Superior temporal gyrus (tissue), 1 donor: ENCODE results near the gene TBC1D7.

Source experiments
- DNase-seq: peaks from one replicate; pipeline ENCODE4 v3.0.0-alpha.2; 2016; ENCODE audit errors: extremely low spot score

Gene TBC1D7

DNA sequence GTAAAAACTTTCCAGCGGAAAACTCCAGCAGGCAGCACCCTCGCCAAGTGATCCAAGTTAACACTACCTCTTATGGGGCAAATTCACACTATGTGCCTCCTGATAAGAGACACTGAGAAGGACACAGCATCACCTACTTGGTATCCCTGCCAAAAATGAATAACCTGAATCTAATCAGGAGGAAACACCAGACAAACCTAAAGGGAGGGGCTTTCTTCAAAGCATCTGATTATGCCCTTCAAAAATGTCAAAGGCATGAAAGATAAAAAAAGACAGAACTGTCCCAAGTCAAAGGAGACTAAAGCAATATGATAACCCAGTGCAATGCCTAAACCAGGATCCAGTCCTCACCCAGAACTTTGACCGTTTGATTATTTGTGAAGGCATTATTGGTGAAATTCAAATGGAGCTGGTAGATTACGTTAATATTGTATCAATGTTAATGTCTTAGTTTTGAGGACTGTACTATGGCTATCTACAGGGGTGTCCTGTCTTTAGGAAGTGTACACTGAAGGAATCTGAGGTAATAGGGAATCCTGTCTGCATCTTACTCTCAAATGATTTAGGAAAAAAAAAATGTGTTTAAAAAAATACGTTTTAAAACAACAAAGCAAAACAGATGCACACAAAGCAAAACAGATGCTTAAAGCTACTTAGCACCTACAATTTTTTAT is 8.3 kb downstream of the TBC1D7 start:
- no peak for DNase-seq

DNA sequence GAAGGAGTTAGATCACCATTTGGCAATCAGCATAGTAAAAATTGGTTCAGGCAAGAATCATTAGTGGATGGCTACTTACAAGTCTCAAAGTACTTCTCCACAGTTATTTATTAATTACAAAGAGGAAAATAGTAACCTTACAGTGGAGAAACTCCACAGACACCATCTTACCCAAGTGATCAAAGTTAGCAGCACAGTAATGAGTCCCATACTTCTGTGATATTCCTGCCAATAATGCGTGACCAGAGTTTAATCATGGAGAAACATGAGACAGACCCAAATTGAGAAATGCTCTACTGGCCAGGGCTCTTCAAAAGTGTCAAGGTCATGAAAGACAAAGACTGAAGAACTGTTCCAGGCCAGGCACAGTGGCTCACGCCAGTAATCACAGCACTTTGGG is 9.5 kb downstream of the TBC1D7 start:
- no peak for DNase-seq

DNA sequence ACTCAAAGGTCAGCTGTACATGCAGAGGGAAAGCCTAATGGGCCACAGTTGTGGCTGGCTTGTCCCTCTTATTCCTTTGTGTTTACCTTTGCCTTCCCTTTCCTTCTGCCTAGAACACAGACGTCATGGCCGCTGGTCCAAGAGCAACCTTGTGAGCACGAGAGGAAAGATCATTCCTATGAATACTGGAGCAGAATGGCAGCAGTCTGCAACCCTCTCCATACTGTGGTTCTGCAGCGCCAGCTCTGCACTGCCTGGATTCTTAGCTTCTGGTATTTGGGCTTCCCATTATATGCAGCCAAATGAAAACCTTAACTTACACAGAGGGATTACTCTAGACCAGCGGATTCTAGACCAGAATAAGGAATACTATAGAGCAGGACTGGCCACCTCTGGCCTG is 12.4 kb downstream of the TBC1D7 start:
- no peak for DNase-seq

DNA sequence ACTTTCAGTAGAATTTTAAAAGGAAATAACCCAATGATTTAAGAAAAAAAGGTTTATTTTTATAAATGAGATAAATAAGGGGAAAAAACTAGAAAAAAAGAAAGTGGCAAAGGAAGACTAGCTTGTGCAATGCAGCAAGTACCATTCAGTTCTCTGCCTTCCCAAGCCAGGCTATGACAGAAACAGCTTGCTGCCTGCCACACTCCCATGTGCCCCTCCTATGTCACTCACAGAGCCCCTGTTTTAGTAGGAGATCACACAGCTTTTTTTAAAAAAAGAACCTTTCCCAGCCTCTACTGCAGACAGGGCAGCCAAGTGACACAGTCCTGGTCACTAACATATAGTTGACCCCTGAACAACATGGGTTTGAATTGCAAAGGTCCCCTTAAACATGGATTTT is 13.5 kb downstream of the TBC1D7 start:
- no peak for DNase-seq

DNA sequence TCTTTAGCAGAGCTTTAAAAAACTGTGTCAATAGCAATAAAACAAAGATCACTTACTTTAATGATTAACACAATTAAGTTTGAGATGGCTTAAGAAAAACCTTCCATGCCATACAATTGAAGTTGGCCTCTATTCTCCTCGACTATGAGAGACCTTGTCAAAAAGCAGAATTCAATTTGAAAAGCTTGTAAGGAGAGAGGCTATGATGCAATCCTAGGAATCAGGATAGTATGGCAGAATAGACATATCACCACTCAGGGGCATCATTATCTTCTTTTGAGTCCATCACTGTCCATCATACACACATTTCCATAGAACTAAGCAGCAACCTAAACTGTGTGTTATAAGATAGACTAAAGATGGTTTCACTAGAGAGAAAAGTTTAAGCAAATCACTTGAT is 17.2 kb downstream of the TBC1D7 start:
- DNase-seq: no peak

- no peak for DNase-seq
These were observed 20.0 kb downstream of the TBC1D7 start for GRCh38 chr6:13308332-13308731.

DNA sequence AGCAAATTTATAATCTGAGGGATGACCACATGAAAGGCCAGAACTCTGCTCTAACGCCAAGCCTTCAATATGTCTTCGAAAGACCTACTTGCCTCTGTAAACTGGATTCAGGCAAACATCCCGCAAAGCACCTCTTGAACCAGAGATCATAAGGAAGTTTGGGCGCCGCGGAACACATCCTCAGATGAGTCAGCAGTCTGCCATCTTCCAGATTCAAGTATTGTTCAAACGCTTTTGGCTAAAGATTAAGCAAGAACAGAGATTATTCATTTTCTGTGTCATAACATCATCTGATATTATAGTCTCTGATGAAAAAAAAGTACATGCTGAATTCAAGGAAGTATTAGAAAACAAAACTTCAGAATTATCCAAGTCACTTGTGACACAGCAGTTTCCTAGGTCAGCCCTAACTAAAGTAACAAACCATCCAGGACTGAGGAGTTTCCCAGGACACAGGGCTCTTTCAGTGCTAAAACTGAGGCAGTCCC is 20.8 kb downstream of the TBC1D7 start:
- DNase-seq: no peak

DNA sequence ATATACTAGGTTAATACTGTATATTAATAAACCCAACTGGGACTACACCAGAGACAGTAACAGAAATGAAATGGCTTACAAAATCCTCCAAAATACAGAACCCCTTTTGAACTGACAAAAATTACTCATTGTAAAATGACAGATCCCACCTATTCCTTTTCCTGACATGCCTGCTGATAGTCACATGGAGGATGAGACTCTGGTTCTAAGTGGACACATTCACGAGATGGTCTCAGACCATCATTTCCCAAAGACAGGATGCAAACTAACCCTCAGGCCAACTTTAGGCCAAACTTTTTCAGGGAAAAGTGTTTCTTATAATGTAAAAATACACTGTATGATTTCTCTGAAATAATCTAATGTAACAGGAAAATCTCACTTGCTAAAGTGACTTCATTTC is 22.5 kb downstream of the TBC1D7 start:
- no peak for DNase-seq

DNA sequence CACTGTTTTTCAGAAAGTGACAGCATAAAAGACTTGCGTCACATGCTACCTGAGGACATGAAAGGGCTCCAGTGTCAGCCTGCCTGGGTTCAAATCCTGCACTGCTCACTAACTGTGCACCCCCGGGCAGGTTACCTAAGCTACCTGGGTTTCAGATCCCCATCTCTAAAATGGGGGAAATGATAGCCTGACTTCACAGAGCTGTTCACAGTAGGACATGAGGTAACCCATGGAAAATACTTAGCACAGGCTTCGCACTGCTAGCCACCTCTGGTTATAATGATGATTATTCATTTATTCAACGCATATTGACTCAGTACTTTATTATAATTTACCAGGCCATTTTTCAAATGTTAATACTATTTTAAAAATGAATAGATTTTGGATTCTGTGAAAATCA is 23.0 kb downstream of the TBC1D7 start:
- DNase-seq: no peak

DNA sequence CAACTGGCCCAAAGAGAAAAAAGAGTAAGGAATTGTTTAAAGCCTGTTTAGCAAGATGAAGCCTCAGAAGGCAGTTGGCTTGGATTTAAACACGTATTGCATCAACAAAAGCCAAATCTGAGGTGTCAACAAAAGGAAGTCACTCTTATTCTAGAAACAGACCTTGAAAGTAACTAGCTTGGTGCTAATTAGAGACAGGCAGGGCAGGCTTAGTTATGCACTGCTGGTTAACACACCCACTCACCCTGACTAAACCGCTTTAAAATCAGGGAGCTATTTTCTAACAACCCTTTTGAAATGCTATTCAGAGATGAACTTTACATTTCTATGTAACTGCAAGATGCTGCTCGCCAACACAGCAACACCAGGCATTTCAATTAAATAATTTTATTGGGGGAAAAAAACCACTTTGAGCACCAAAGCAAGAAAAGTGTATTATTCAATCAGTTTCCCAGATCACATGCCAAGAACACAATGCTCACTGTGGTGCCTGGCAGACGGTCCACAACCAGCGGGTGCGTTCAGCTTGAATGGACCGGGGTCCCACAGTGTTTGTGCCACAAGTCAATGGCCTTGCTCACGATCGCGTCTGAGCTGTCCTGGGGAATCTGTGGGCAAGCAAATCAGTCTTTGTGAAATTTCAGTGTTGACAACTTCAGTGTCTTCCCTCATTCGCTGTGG is 23.6 kb downstream of the TBC1D7 start:
- peak; percentile 79 for DNase-seq

- no peak for DNase-seq
These were observed 24.2 kb downstream of the TBC1D7 start for GRCh38 chr6:13304101-13304500.

DNA sequence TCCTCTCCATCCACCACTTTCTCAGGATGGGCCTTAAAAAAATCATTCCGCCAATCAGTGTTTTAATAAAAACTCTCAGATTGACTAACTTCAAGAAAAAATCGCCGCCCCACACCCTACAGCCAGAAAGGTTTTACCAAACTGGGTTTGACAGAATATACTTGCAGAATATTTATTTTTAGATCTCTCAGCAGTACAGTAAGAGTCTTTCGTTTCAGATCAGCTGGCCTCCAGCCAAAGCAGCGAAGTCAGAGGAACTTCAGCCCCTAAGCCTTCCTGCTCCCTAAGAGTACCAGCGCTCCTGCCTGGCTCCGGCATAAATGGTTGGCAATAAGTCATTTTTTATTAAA is 24.7 kb downstream of the TBC1D7 start:
- peak; percentile 72 for DNase-seq

- DNase-seq: peak; percentile 81
These were observed 25.3 kb downstream of the TBC1D7 start for GRCh38 chr6:13302751-13303667.

- DNase-seq: peak; percentile 80
These were observed 26.0 kb downstream of the TBC1D7 start for GRCh38 chr6:13302291-13302690.

DNA sequence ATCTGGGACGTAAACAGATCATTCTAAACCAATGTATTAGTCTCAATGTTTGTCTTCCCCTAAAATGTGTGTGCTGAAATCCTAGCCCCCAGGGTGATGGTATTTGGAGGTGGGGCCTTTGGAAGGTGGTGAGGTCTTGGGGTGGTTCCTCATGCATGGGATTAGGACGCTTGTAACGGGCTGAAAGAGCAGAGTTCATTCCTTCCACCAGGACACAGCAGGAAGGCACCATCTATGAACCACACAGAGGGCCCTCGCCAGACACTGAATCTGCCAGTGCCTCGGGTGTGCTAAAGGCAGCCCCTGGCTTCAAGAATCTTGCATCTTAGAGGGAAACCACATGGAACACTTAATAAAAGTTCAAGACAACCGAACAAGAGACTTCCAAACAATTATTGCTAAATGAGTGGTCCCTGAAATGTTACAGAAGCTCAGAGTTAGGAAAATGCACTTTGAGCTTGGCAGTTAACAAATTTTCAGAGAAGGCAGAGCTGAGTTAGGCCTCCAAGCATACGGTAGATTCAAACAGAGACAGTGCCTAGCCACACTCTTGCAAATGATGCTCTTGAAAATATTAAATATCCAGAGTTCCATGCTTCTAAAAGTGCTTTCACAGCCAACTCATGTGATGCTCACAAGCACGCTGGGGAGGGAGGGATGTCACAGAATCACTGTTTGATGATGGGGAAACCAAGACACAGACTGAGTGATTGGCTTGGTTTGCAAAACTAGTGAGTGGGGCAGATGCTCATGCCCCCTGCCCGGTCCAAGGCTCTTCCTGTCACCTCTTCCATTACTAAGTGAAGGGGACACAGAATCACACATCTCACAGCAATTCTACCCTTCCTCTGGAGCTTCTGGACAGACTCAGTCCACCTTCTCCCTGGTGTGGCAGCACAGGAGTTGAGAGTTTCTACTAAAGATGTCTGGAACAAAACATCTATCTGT is 27.4 kb downstream of the TBC1D7 start:
- no peak for DNase-seq

DNA sequence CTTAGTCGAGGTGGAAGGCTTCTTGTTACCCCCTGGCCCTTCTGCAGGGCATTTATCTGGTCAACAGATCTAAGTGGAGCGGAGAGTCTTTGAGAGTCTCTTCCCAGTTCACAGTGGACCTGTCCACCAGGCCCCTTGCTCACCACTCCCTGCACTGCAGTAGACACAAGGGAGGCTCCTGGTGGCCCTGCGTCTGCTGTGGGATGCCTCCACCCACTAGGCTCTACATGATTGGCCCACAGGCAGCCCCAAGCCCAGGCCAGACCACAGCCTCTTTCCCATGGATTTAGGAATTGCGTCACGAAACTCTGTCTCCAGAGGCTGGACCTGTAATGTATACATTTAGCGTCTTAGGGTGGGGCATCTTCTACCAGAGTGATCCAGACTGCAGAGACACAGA is 28.4 kb downstream of the TBC1D7 start:
- DNase-seq: no peak

DNA sequence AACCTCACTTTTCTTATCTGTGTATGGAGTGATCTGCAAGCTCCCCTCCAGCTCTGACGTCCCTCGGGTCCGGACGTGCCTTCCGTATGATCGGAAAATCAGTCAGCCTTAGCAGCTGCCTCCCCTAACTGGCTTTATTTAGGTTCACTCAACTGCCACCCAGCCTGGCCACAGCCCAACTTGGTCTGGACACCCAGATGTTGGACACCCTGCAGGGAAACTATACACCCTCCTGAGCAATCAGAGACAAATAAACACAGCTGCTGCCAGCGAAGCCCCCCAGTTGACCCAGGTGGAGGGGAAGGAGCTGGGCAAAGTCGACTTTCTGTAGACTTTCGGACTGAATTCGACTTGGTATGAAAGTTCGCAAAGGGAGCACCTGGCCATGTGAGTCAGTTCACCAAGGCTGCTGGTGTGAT is 28.9 kb downstream of the TBC1D7 start:
- DNase-seq: no peak

DNA sequence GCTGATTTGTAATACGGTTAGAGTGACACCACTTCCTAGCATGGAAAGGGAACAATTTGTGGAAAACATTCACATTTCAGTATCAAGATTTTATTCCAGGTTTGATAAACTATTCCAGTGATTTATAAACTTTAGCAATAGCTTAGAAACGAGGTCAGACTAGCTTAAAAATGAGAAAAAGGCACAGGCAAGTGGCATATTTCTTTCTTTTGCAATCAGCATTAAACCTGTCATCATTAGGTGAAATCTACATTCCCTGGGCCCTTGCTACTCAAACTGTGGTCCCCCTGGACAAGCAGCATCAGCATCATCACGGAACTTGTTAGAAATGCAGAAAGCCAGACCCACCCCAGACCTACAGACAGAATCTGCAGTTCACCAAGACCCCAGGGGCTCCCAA is 29.9 kb downstream of the TBC1D7 start:
- no peak for DNase-seq

- DNase-seq: no peak
These were observed 30.9 kb downstream of the TBC1D7 start for GRCh38 chr6:13297391-13297790.

- no peak for DNase-seq
These were observed 31.8 kb downstream of the TBC1D7 start for GRCh38 chr6:13296536-13296997.

GRCh38 chr6:13295576-13295975 is 32.8 kb downstream of the TBC1D7 start:
- no peak for DNase-seq
